Hepatocyte (in vitro differentiated cells): ENCODE results near the gene TOB2.

Experiments
- CTCF ChIP-seq: fragments of 200-600 bp; sonication (generic); IDR thresholded peaks from 2 replicates; pipeline ENCODE4 v1.5.1; 2016; ENCODE audit warnings: antibody characterized with exemption, mild to moderate bottlenecking; ENCODE audit not compliant: poor library complexity
- EZH2 ChIP-seq: fragments of 200-600 bp; sonication (generic); IDR thresholded peaks from 2 replicates; pipeline ENCODE4 v1.6.1; 2016; ENCODE audit warnings: antibody characterized with exemption, mild to moderate bottlenecking, borderline replicate concordance
- EZH2phosphoT487 ChIP-seq: fragments of 200-600 bp; sonication (generic); IDR thresholded peaks from one replicate; pipeline ENCODE4 v1.6.1; 2018; ENCODE audit warnings: antibody characterized with exemption, mild to moderate bottlenecking, low read depth, moderate library complexity; ENCODE audit not compliant: unreplicated experiment, severe bottlenecking

GRCh38 chr22:41488596-41489385, 42.2 kb upstream of the TOB2 start:
- no peak for TF ChIP-seq EZH2
- no peak for TF ChIP-seq CTCF
- TF ChIP-seq EZH2phosphoT487 = no peak
